Mesendoderm (in vitro differentiated cells): ENCODE data around the gene E4F1. TPM values are rescaled to one million over a fixed set of nuclear protein-coding genes. Genes with fewer than 3 reads are reported as not detected.

ENCODE experiments used
- DNase-seq: peaks from one replicate; pipeline ENCODE4 v3.0.0; 2013
- H2AK5ac ChIP-seq: 2 replicates; pipeline ENCODE4 v1.6.1; 2013; ENCODE audit warnings: low read length, inconsistent platforms
- H2BK120ac ChIP-seq: 2 replicates; pipeline ENCODE4 v1.6.1; 2013; ENCODE audit warnings: low read depth, mild to moderate bottlenecking, low read length, moderate library complexity, mixed read lengths
- H2BK15ac ChIP-seq: replicated peaks from 2 replicates; pipeline ENCODE4 v1.6.1; 2013; ENCODE audit warnings: low read depth, mild to moderate bottlenecking, moderate library complexity
- H2BK5ac ChIP-seq: 2 replicates; pipeline ENCODE4 v1.6.1; 2013; ENCODE audit warnings: low read length, inconsistent platforms
- H3K18ac ChIP-seq: 2 replicates; pipeline ENCODE4 v1.6.1; 2013; ENCODE audit warnings: mild to moderate bottlenecking, low read length, mixed read lengths
- H3K23ac ChIP-seq: one replicate; pipeline ENCODE4 v1.6.1; 2013; ENCODE audit warnings: low read length
- H3K27ac ChIP-seq: 2 replicates; pipeline ENCODE4 v1.5.1; 2013; ENCODE audit warnings: low read depth, mild to moderate bottlenecking, inconsistent platforms, low read length, moderate library complexity
- H3K27me3 ChIP-seq: 2 replicates; pipeline ENCODE4 v1.6.1; 2013; ENCODE audit warnings: low read length, control low read depth, mild to moderate bottlenecking, inconsistent platforms; ENCODE audit not compliant: insufficient read depth, poor library complexity
- H3K36me3 ChIP-seq: 2 replicates; pipeline ENCODE4 v1.6.1; 2013; ENCODE audit warnings: low read length, inconsistent platforms; ENCODE audit not compliant: control insufficient read depth, insufficient read depth
- H3K4ac ChIP-seq: one replicate; pipeline ENCODE4 v1.6.1; 2013; ENCODE audit warnings: low read depth, mild to moderate bottlenecking, low read length, moderate library complexity
- H3K4me1 ChIP-seq: 2 replicates; pipeline ENCODE4 v1.6.1; 2013; ENCODE audit warnings: low read depth, low read length, inconsistent platforms; ENCODE audit not compliant: control insufficient read depth
- H3K4me2 ChIP-seq: 2 replicates; pipeline ENCODE4 v1.6.1; 2013; ENCODE audit warnings: low read length
- H3K4me3 ChIP-seq: 2 replicates; pipeline ENCODE4 v1.5.1; 2013; ENCODE audit warnings: mild to moderate bottlenecking, low read length
- H3K56ac ChIP-seq: one replicate; pipeline ENCODE4 v1.6.1; 2013; ENCODE audit warnings: low read length
- H3K79me1 ChIP-seq: 2 replicates; pipeline ENCODE4 v1.6.1; 2013; ENCODE audit warnings: low read length, inconsistent platforms
- H3K79me2 ChIP-seq: 2 replicates; pipeline ENCODE4 v1.6.1; 2013; ENCODE audit warnings: mild to moderate bottlenecking, low read length; ENCODE audit not compliant: control insufficient read depth, insufficient read depth
- H3K9ac ChIP-seq: 2 replicates; pipeline ENCODE4 v1.6.1; 2013; ENCODE audit warnings: low read length, inconsistent platforms
- H4K5ac ChIP-seq: one replicate; pipeline ENCODE4 v1.6.1; 2013; ENCODE audit warnings: low read length
- H4K8ac ChIP-seq: one replicate; pipeline ENCODE4 v1.6.1; 2013; ENCODE audit warnings: low read depth, mild to moderate bottlenecking, control low read depth, low read length, moderate library complexity
- WGBS: extraction: QIAGEN DNeasy Blood & Tissue Kit; methylation state at CpG from one replicate; pipeline ENCODE4 v1.1.7; 2013; ENCODE audit warnings: low lambda C conversion rate, missing lambda C conversion rate; ENCODE audit not compliant: insufficient coverage; ENCODE audit errors: extremely low coverage; 5-methylcytosine and 5-hydroxymethylcytosine counted together
- polyA plus RNA-seq, 2 experiments: library from polyadenylated mRNA; stranded (reverse); fragments of 200-250 nt; gene quantifications; one replicate each; pipeline ENCODE4 v1.2.3, GENCODE V29; 2013

E4F1 gene
- 11.7 TPM for polyA plus RNA-seq (2013, experiment 1 of 2)
- 12.2 TPM for polyA plus RNA-seq (2013, experiment 2 of 2)

DNA sequence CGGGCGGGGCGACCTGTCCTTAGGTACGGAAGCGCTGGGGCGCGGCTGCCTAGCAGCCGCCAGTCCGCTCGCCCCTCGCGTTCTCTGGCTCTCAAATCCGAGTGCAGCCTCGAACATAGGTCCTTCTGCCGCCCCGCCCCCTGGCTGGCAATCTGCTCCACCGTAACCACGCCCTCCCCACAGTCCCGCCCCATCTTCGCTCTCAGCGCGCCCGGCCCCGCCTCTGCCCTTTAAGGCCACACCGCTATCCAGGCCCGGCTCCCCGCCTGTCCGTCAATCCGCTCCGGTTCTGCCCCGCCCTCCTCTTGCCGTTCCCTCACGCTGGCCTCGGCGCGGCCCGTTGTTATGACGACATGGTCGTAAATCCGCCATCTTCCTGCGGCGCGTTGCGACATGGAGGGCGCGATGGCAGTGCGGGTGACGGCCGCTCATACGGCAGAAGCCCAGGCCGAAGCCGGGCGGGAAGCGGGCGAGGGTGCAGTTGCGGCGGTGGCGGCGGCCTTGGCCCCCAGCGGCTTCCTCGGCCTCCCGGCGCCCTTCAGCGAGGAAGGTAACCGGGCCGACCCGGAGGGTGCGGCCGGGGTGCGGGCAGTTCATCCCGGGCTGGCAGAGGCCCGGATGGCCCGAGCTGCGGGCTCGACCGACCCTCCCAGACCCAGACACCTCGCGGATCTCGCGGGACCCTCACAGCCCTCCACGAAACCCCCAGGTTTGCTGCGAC, at the start of gene E4F1:
Gene E4F1, plus strand, starts transcription at position 371 of the 721 bp plus-strand sequence. Its CDS starts 23 bp downstream, at position 394.
- Histone ChIP-seq H3K4me1 (no peaks in the 10 kb centered on the region), H2AK5ac (no peak within 1 kb of the TSS), H3K36me3 (no peaks in the 10 kb centered on the region), H3K9ac (peak within 1 kb of the TSS; percentile 93), H3K23ac (no peak within 1 kb of the TSS), H3K56ac (peak within 1 kb of the TSS; percentile 94), H4K8ac (no peak within 1 kb of the TSS), H2BK15ac (no peak within 1 kb of the TSS), H3K27me3 (no peaks in the 10 kb centered on the region), H3K4me2 (peak within 1 kb of the TSS; percentile 90), H2BK120ac (no peak within 1 kb of the TSS), H4K5ac (no peak within 1 kb of the TSS), H3K4ac (no peak within 1 kb of the TSS), H3K4me3 (peak within 1 kb of the TSS; percentile 93), H3K79me2 (peaks cover 21% of the 10 kb centered on the region), H2BK5ac (no peak within 1 kb of the TSS), H3K27ac (peak within 1 kb of the TSS; percentile 14), H3K79me1 (peaks cover 15% of the 10 kb centered on the region), H3K18ac (peak within 1 kb of the TSS; percentile 22)
- WGBS = no CpG with 5 or more reads among the region's 82 CpGs
- peak; percentile 100 for DNase-seq

DNA sequence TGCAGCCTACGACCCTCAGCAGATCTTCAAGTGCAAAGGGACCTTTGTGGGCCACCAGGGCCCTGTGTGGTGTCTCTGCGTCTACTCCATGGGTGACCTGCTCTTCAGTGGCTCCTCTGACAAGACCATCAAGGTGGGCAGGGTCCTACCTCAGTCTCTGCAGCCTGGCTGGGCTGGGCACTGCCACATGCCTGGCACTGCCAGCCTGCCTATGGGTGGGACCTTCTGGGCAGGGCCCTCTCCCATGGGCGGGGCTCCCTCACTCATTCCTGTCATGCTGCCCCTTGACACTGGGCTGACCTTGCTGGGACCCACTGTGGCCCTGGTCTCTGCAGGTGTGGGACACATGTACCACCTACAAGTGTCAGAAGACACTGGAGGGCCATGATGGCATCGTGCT, 49.5 kb upstream of the E4F1 start:
- Histone ChIP-seq H4K8ac (no peak overlapping the region), H2AK5ac (no peak overlapping the region), H3K27ac (no peak overlapping the region), H3K9ac (no peak overlapping the region), H2BK120ac (no peak overlapping the region), H3K4ac (no peak overlapping the region), H3K4me3 (no peak overlapping the region), H3K36me3 (peaks cover 20% of the 10 kb centered on the region), H3K56ac (no peak overlapping the region), H3K79me1 (no peaks in the 10 kb centered on the region), H3K79me2 (no peaks in the 10 kb centered on the region), H2BK15ac (no peak overlapping the region), H3K18ac (no peak overlapping the region), H4K5ac (no peak overlapping the region), H3K23ac (no peak overlapping the region), H3K4me2 (no peak overlapping the region), H2BK5ac (no peak overlapping the region), H3K27me3 (no peaks in the 10 kb centered on the region), H3K4me1 (no peaks in the 10 kb centered on the region)
- WGBS = no CpG with 5 or more reads among the region's 4 CpGs
- DNase-seq = no peak

- H4K5ac ChIP-seq = no peak overlapping the region
- H2BK5ac ChIP-seq = no peak overlapping the region
- H3K23ac ChIP-seq = no peak overlapping the region
- H3K18ac ChIP-seq = no peak overlapping the region
- no peaks in the 10 kb centered on the region for H3K4me1 ChIP-seq
- no peak overlapping the region for H3K4ac ChIP-seq
- no peaks in the 10 kb centered on the region for H3K27me3 ChIP-seq
- no peak overlapping the region for H3K9ac ChIP-seq
- H4K8ac ChIP-seq = no peak overlapping the region
- H3K79me1 ChIP-seq = no peaks in the 10 kb centered on the region
- no peak overlapping the region for H2AK5ac ChIP-seq
- no peak overlapping the region for H2BK120ac ChIP-seq
- DNase-seq = no peak
- H3K4me3 ChIP-seq = no peak overlapping the region
- H3K4me2 ChIP-seq = no peak overlapping the region
- no peak overlapping the region for H2BK15ac ChIP-seq
- peaks cover 20% of the 10 kb centered on the region for H3K36me3 ChIP-seq
- H3K79me2 ChIP-seq = no peaks in the 10 kb centered on the region
- H3K27ac ChIP-seq = no peak overlapping the region
- no peak overlapping the region for H3K56ac ChIP-seq
- WGBS = no CpG with 5 or more reads among the region's 21 CpGs
These were observed 48.8 kb upstream of the E4F1 start for GRCh38 chr16:2174396-2175131.

- no peak overlapping the region for H3K23ac ChIP-seq
- no peak overlapping the region for H3K9ac ChIP-seq
- no peak overlapping the region for H2BK120ac ChIP-seq
- no peaks in the 10 kb centered on the region for H3K79me2 ChIP-seq
- H2BK5ac ChIP-seq = no peak overlapping the region
- no peak overlapping the region for H3K27ac ChIP-seq
- no peak overlapping the region for H4K8ac ChIP-seq
- H3K4ac ChIP-seq = no peak overlapping the region
- no CpG with 5 or more reads among the region's 10 CpGs for WGBS
- H2AK5ac ChIP-seq = no peak overlapping the region
- H3K4me1 ChIP-seq = no peaks in the 10 kb centered on the region
- no peaks in the 10 kb centered on the region for H3K79me1 ChIP-seq
- no peak overlapping the region for H3K18ac ChIP-seq
- H3K36me3 ChIP-seq = peaks cover 20% of the 10 kb centered on the region
- H3K27me3 ChIP-seq = no peaks in the 10 kb centered on the region
- no peak overlapping the region for H4K5ac ChIP-seq
- no peak overlapping the region for H2BK15ac ChIP-seq
- no peak overlapping the region for H3K56ac ChIP-seq
- no peak overlapping the region for H3K4me3 ChIP-seq
- DNase-seq = no peak
- H3K4me2 ChIP-seq = no peak overlapping the region
These were observed 47.9 kb upstream of the E4F1 start for GRCh38 chr16:2175454-2175853.

DNA sequence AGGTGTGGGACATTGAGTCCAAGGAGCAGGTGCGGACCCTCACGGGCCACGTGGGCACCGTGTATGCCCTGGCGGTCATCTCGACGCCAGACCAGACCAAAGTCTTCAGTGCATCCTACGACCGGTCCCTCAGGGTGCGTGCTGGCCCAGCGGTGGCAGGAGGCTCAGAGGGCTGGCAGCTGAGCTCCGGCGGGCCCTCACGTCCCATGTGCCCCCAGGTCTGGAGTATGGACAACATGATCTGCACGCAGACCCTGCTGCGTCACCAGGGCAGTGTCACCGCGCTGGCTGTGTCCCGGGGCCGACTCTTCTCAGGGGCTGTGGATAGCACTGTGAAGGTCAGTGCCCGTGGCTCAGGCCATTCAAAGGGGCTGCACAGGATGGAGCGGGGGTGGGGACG, 47.3 kb upstream of the E4F1 start:
- Histone ChIP-seq H2BK5ac (no peak overlapping the region), H3K4me3 (no peak overlapping the region), H2AK5ac (no peak overlapping the region), H4K5ac (no peak overlapping the region), H3K4me1 (no peaks in the 10 kb centered on the region), H4K8ac (no peak overlapping the region), H2BK15ac (no peak overlapping the region), H3K36me3 (peaks cover 20% of the 10 kb centered on the region), H3K9ac (no peak overlapping the region), H2BK120ac (no peak overlapping the region), H3K27me3 (no peaks in the 10 kb centered on the region), H3K56ac (no peak overlapping the region), H3K27ac (no peak overlapping the region), H3K4me2 (no peak overlapping the region), H3K18ac (no peak overlapping the region), H3K79me2 (no peaks in the 10 kb centered on the region), H3K4ac (no peak overlapping the region), H3K23ac (no peak overlapping the region), H3K79me1 (no peaks in the 10 kb centered on the region)
- no CpG with 5 or more reads among the region's 23 CpGs for WGBS
- DNase-seq = no peak
